Stimulated activated CD4-positive, alpha-beta T cell treated with anti-CD3 and anti-CD28 coated beads, Interleukin-1b, Interleukin-23, amount 100 ng/mL, for 48 hours (primary cell): Measurements from ENCODE around the gene TTC27.
"Not testable (repeated sequence)": the region's sequence is repeated elsewhere in the genome, so short reads cannot be mapped to it uniquely, and the experiment has no call there.

Experiments
- DNase-seq: peaks from one replicate; pipeline ENCODE4 v3.0.0-alpha.2; 2020

Gene TTC27

DNA sequence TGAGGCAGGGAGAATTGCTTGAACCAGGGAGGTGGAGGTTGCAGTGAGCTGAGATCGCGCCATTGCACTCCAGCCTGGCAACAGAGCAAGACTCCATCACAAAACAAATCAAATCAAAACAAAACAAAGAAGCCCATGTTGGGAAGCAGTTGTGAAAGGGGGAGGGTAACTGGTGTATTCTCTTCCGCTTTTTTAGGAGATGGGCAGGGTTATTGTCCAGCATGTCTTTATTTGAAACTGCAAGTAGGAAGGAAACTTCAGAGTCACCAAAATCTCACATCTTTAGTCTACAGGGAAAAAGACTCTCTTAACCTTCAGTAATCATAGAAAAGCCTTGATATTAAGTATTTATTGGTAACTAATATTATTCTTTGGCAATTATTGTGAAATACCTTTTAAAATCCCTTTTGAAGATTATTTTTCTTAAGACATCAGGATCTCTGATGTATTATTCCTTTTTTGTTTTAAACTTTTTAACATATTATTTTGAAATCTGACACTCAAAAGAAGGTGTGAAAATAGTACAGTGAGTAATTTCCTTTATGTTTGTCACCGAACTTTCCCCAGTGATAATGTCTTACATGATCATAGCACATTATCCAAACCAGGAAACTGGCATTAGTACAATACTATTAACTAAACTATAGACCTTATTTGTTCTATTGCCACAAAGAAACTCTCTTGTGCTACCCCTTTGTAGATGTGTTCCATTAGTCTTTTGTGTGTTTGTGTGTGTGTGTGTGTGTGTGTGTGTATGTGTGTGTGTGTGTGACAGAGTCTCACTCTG is 234.6 kb downstream of the TTC27 start:
- no peak for DNase-seq

DNA sequence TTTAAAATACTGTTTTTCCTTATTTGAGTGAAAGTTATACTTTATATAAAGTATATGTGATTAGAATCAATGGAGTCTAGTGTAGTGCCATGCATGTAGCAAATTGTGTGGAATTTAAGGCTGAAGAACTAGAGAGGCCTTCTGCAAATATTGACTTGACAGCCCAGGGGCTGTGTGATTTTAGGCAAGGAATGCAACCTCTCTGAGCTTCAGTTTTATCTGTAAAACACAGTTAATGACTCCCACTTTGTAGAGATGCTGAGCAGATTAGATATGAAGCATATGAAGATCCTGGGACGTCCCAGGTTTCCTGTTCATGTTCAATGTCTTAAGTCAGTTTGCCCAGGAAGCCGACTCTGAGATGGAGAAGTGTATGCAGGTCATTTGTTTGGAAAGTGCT is 235.5 kb downstream of the TTC27 start:
- no peak for DNase-seq

DNA sequence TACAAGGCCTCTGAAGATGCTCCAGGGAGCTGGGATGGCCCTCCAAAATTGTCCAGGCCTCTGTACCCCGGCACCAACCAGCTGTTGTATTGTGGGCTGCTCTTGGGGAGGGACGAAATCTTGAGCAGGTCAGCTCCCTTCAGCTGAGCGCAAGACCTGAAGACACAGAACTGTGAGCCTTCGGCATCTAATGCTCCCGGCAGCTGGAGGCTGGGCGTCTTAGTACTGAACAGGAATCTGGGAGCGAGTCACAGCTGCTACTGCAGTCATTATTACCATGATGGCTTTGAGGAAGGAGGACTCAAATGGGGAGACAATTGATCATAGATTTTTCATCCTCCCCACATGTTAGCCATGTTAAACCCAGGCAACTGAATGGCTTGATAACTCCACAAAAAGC is 236.0 kb downstream of the TTC27 start:
- DNase-seq, result no peak

DNA sequence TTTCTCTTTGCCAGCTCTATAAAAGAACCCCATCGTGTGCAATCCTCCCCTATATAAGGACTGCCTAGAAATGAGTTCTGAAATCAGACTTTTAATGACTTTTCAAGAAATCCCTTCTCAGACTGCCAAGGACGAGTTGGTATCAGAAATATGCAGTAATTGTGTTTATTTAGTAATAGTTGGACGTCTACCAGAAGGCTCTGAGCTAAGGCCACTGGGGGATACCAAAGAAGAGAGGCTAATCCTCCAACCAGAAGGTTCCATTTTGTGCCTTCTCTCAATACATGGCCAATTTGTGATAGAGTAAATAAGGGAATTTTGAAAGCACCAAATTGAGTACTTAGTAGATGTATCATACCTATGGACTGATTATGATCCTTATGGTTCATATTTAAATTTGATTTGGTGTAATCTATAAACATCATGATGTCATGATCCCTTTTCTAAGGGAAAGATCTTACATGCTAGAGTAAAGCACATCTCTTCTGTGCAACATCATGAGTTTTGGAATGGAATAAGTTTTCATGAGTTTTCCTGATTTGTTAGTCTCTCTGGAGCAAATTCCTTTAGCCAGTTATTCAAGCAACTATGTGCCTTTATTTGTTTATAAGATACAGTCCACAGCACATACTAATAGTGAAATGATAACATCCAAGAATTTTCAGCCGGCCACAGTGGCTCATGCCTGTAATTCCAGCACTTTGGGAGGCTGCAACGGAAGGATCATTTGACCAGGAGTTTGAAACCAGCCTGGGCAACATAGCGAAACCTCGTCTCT is 236.7 kb downstream of the TTC27 start:
- DNase-seq, result no peak

DNA sequence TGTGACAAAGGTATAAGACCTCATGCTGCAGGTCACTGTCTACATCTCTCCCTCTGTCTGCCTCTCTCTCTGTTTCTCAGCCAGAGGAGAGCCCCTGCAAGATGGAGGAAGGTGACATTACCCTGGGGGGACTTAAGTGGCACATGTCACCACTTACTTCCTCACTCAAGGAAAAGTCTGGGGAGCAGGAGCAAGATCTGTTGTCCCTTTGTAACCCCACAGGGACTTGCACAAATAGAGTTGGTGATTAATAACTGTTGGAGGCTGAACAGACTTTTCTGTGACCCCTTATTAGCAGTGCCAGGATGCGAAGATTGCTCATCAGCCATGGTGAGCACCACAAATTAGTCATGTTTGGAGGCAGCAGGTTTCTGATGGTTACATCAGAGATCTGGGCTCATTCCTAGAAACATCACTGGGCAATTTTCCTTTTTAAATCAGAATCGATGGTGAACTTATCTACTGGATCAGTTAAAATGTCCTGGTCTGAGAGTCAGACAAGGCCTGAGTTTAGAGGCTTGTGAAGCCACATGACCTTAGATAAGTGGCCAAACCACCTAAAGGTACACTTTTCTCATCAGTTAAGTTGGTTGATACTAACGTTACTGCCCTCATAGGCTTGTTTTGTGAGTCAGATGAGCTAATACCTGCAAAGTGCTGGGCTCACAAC is 237.7 kb downstream of the TTC27 start:
- DNase-seq, result peak; percentile 11

DNA sequence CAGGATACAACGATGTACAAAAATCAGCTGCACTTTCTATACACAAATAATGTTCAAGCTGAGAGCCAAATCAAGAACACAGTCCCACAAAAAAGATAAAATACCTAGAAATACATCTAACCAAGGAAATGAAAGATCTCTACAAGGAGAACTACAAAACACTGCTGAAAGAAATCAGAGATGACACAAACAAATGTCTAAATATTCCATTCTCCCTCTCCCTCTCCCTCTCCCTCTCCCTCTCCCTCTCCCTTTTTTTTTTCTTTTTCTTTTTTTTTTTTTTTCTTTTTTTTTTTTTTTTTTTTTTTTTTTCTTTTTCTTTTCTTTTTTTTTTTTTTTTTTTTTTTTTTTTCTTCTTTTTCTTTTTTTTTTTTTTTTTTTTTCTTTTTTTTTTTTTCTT is 238.6 kb downstream of the TTC27 start:
- DNase-seq, result not testable (repeated sequence)
